SK-N-MC (cell line): Measurements from ENCODE around the gene SOS1.

ENCODE experiments used
- EZH2 ChIP-seq: fragments of 200-600 bp; sonication (generic); IDR thresholded peaks from one replicate; pipeline ENCODE4 v1.6.1; 2017; ENCODE audit warnings: antibody characterized with exemption
- FOXP2 ChIP-seq: optimal IDR thresholded peaks from 2 replicates; pipeline ENCODE3; 2011; ENCODE audit warnings: mild to moderate bottlenecking, moderate library complexity; ENCODE audit not compliant: insufficient read depth; ENCODE audit errors: extremely low read length, control extremely low read depth
- POLR2AphosphoS5 ChIP-seq: IDR thresholded peaks from 2 replicates; pipeline ENCODE4 v1.6.1; 2012; ENCODE audit warnings: mild to moderate bottlenecking, low read depth, low read length, borderline replicate concordance

DNA sequence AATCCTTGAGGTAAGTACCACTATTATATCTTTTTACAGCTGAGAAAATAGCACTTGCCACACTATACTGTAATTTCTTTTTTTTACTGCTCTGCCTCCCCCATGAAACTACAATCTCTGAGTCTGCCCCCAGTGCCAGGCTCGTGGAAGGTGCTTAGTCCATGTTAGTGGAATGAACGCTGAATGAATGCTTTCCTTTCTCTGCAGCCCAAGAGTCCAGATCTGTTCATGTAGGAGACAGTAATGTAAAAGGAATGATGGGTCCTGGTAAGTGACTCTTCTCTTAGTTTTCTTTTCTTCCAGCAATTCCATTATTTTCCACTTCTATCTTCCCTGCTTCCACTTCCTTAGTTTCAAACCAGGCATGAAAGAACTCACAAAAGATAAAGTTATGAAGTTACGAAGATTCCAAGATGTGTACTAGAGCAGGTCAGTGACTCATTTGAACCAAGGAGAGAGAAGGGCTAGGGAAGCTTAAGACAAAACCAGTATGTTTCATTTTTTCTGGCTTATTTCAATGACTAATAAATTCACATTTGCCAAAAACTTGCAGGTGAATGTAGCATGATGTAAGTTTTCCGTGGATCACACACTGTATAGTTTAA is 185.2 kb downstream of the SOS1 start:
- TF ChIP-seq POLR2AphosphoS5 (no peak), EZH2 (no peak), FOXP2 (no peak)
